Chondrocyte (in vitro differentiated cells): ENCODE results near the gene ZNF853. TPM values are rescaled to one million over a fixed set of nuclear protein-coding genes. Genes with fewer than 3 reads are reported as not detected.

Experiments
- DNase-seq: peaks from one replicate; pipeline ENCODE4 v3.0.0; 2021; ENCODE audit warnings: mixed read lengths, low spot score
- H3K27ac Mint-ChIP-seq: one replicate; pipeline ENCODE4 v1.8.0; 2021; ENCODE audit warnings: mild to moderate bottlenecking, moderate library complexity, mixed read lengths; ENCODE audit not compliant: unreplicated experiment
- H3K27me3 Mint-ChIP-seq: 2 replicates; pipeline ENCODE4 v1.8.0; 2021; ENCODE audit warnings: low read depth, mixed read lengths
- H3K36me3 Mint-ChIP-seq: 2 replicates; pipeline ENCODE4 v1.8.0; 2021; ENCODE audit warnings: low read depth, mixed read lengths
- H3K4me1 Mint-ChIP-seq: 2 replicates; pipeline ENCODE4 v1.8.0; 2021; ENCODE audit warnings: low read depth, mild to moderate bottlenecking, mixed read lengths
- H3K4me3 Mint-ChIP-seq: one replicate; pipeline ENCODE4 v1.8.0; 2021; ENCODE audit warnings: mild to moderate bottlenecking, moderate library complexity, mixed read lengths; ENCODE audit not compliant: unreplicated experiment
- H3K9me3 Mint-ChIP-seq: 2 replicates; pipeline ENCODE4 v1.8.0; 2021; ENCODE audit warnings: low read depth, mixed read lengths
- CTCF ChIP-seq: fragments of 200-600 bp; sonication (generic); IDR thresholded peaks from 2 replicates; pipeline ENCODE4 v1.5.0; 2021; ENCODE audit warnings: antibody characterized with exemption, mild to moderate bottlenecking, moderate library complexity
- total RNA-seq: library from RNA; stranded (reverse); gene quantifications from 3 replicates; pipeline ENCODE4 v1.2.1, GENCODE V29; 2021

The ZNF853 gene
- total RNA-seq, 1 donor from 2014 or later: 16.2 TPM

- DNase-seq: no peak
- Mint-ChIP-seq H3K27me3 (no peaks in the 10 kb centered on the region), H3K27ac (no peak overlapping the region), H3K36me3 (peaks cover 10% of the 10 kb centered on the region), H3K9me3 (no peaks in the 10 kb centered on the region), H3K4me1 (peaks cover 8% of the 10 kb centered on the region), H3K4me3 (no peak overlapping the region)
- TF ChIP-seq CTCF: no peak
These were observed 28.7 kb downstream of the ZNF853 start for GRCh38 chr7:6643915-6644625.

GRCh38 chr7:6644728-6645127 is 29.3 kb downstream of the ZNF853 start:
- peaks cover 5% of the 10 kb centered on the region for H3K4me1 Mint-ChIP-seq
- no peaks in the 10 kb centered on the region for H3K9me3 Mint-ChIP-seq
- no peaks in the 10 kb centered on the region for H3K27me3 Mint-ChIP-seq
- H3K36me3 Mint-ChIP-seq: peaks cover 10% of the 10 kb centered on the region
- H3K4me3 Mint-ChIP-seq: no peak overlapping the region
- TF ChIP-seq CTCF: no peak
- no peak overlapping the region for H3K27ac Mint-ChIP-seq
- no peak for DNase-seq

- no peak overlapping the region for H3K4me3 Mint-ChIP-seq
These were observed 31.1 kb downstream of the ZNF853 start for GRCh38 chr7:6646465-6646864.

GRCh38 chr7:6647080-6647479 is 31.7 kb downstream of the ZNF853 start:
- Mint-ChIP-seq H3K4me1 (no peaks in the 10 kb centered on the region), H3K9me3 (no peaks in the 10 kb centered on the region), H3K27me3 (no peaks in the 10 kb centered on the region), H3K4me3 (no peak overlapping the region), H3K27ac (no peak overlapping the region), H3K36me3 (peaks cover 13% of the 10 kb centered on the region)
- no peak for DNase-seq
- no peak for TF ChIP-seq CTCF

More at GRCh38 chr7:6646465-6646864, 31.1 kb downstream of the ZNF853 start:
- no peak overlapping the region for H3K27ac Mint-ChIP-seq
- no peak for TF ChIP-seq CTCF
- no peak for DNase-seq
- H3K36me3 Mint-ChIP-seq: peaks cover 18% of the 10 kb centered on the region
- H3K4me1 Mint-ChIP-seq: no peaks in the 10 kb centered on the region
- H3K27me3 Mint-ChIP-seq: no peaks in the 10 kb centered on the region
- no peaks in the 10 kb centered on the region for H3K9me3 Mint-ChIP-seq

GRCh38 chr7:6647541-6647940 is 32.1 kb downstream of the ZNF853 start:
- no peak for TF ChIP-seq CTCF
- Mint-ChIP-seq H3K4me3 (no peak overlapping the region), H3K36me3 (peaks cover 13% of the 10 kb centered on the region), H3K27me3 (no peaks in the 10 kb centered on the region), H3K4me1 (no peaks in the 10 kb centered on the region), H3K27ac (no peak overlapping the region), H3K9me3 (no peaks in the 10 kb centered on the region)
- DNase-seq: no peak
